GM06990 (cell line): Measurements from ENCODE around the gene WDR7.

Experiments
- DNase-seq: peaks from one replicate; pipeline ENCODE4 v3.0.0-alpha.2; 2011; ENCODE audit not compliant: insufficient read length; ENCODE audit errors: extremely low read depth
- H3K27me3 ChIP-seq: replicated peaks from 2 replicates; pipeline ENCODE4 v1.6.0; 2011; ENCODE audit warnings: low read length; ENCODE audit not compliant: control insufficient read depth, insufficient read depth
- H3K36me3 ChIP-seq: 2 replicates; pipeline ENCODE4 v1.5.1; 2011; ENCODE audit warnings: low read length; ENCODE audit not compliant: control insufficient read depth, insufficient read depth
- H3K4me3 ChIP-seq: replicated peaks from 2 replicates; pipeline ENCODE4 v1.5.1; 2011; ENCODE audit warnings: low read depth, mild to moderate bottlenecking, control low read depth, low read length
- CTCF ChIP-seq: IDR thresholded peaks from 2 replicates; pipeline ENCODE4 v1.5.1; 2011; ENCODE audit warnings: low read length, control low read depth, mild to moderate bottlenecking, inconsistent platforms; ENCODE audit not compliant: insufficient read depth, poor library complexity, severe bottlenecking

Gene WDR7

DNA sequence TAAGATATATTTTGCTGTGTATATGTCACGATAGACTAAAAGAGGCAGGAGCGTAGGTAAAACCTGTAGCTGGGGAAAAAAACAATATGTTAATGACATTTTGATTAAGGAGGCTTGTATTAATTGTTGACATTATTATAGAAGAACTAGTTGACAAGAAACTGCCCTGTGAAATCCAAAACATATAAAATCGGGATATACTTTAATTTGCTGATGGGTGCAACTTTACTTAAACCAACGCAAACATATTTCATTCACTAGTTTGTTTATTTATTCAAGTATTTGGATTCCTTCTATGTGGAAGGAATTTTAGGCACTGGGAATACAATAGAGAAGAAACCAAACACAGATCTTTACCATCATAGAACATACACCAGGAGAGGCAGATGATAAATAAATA is 8.0 kb downstream of the WDR7 start:
- Histone ChIP-seq H3K4me3 (no peak overlapping the region), H3K36me3 (no peaks in the 10 kb centered on the region), H3K27me3 (no peaks in the 10 kb centered on the region)
- no peak for DNase-seq
- TF ChIP-seq CTCF = no peak

- TF ChIP-seq CTCF = no peak
- Histone ChIP-seq H3K36me3 (no peaks in the 10 kb centered on the region), H3K27me3 (no peaks in the 10 kb centered on the region), H3K4me3 (no peak overlapping the region)
- no peak for DNase-seq
Measured at GRCh38 chr18:56660655-56661054, 9.5 kb downstream of the WDR7 start.

- no peak for TF ChIP-seq CTCF
- H3K36me3 ChIP-seq = no peaks in the 10 kb centered on the region
- H3K4me3 ChIP-seq = no peak overlapping the region
- H3K27me3 ChIP-seq = no peaks in the 10 kb centered on the region
- no peak for DNase-seq
Measured at GRCh38 chr18:56661360-56662062, 10.4 kb downstream of the WDR7 start.

DNA sequence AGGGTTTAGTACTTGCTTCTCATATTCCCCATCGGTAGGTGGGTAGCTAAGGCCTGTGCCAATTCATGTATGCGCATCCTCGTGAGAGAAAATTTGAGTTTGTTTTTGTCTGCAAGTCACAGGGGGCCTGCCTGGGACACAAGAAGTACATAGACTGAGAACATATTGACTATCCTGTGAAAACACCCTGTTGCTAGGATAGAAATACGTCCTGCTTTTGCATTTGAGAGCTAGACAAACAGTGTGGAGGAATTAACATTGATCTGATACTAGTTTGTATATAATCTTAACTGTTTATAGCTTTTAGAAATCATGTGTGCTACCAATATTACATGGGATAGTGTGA is 10.9 kb downstream of the WDR7 start:
- Histone ChIP-seq H3K4me3 (no peak overlapping the region), H3K27me3 (no peaks in the 10 kb centered on the region), H3K36me3 (no peaks in the 10 kb centered on the region)
- DNase-seq = no peak
- TF ChIP-seq CTCF = no peak

DNA sequence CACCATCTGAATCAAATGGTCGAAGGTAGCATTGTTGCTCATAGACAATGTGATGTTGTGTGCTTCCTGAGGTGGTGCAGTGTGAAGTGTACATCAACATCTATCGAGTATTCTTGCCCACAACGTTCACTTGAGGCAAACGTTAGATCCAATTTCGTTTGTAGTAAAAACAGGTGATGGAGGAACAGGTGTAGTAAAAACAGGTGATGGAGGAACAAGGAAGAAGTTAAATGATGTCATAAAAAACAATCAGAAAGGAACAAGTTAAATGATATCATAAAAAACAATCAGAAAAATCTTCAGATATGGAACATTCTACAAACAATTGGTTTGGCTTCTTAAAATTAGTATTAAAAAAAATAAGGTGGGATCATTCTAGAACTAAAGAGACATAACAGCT is 11.3 kb downstream of the WDR7 start:
- H3K4me3 ChIP-seq = no peak overlapping the region
- DNase-seq = no peak
- H3K27me3 ChIP-seq = no peaks in the 10 kb centered on the region
- no peak for TF ChIP-seq CTCF
- no peaks in the 10 kb centered on the region for H3K36me3 ChIP-seq

DNA sequence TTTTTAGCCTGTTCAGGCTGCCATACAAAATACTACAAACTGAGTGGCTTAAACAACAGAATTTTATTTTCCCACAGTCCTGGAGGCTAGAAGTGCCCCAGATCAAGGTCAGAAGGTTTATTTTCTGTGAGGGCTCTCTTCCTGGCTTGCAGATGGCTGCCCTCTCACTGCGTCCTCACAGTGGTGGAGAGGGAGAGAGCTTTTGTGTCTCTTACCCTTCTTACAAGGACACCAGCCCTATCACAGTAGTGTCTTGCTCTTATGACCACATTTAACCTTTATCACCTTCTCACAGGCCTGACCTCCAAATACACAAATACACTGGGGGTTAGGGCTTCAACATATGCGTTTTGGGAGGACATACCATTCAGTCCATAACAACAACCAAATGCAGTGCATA is 11.7 kb downstream of the WDR7 start:
- TF ChIP-seq CTCF = no peak

More for the DNA sequence above, 11.7 kb downstream of the WDR7 start:
- no peaks in the 10 kb centered on the region for H3K27me3 ChIP-seq
- H3K4me3 ChIP-seq = no peak overlapping the region
- DNase-seq = no peak
- no peaks in the 10 kb centered on the region for H3K36me3 ChIP-seq
